Chondrocyte (in vitro differentiated cells): ENCODE results near the gene SCD5. TPM values are rescaled to one million over a fixed set of nuclear protein-coding genes. Genes with fewer than 3 reads are reported as not detected.

Experiments
- DNase-seq: peaks from one replicate; pipeline ENCODE4 v3.0.0; 2021; ENCODE audit warnings: mixed read lengths, low spot score
- H3K27ac Mint-ChIP-seq: one replicate; pipeline ENCODE4 v1.8.0; 2021; ENCODE audit warnings: mild to moderate bottlenecking, moderate library complexity, mixed read lengths; ENCODE audit not compliant: unreplicated experiment
- H3K27me3 Mint-ChIP-seq: 2 replicates; pipeline ENCODE4 v1.8.0; 2021; ENCODE audit warnings: low read depth, mixed read lengths
- H3K36me3 Mint-ChIP-seq: 2 replicates; pipeline ENCODE4 v1.8.0; 2021; ENCODE audit warnings: low read depth, mixed read lengths
- H3K4me1 Mint-ChIP-seq: 2 replicates; pipeline ENCODE4 v1.8.0; 2021; ENCODE audit warnings: low read depth, mild to moderate bottlenecking, mixed read lengths
- H3K4me3 Mint-ChIP-seq: one replicate; pipeline ENCODE4 v1.8.0; 2021; ENCODE audit warnings: mild to moderate bottlenecking, moderate library complexity, mixed read lengths; ENCODE audit not compliant: unreplicated experiment
- H3K9me3 Mint-ChIP-seq: 2 replicates; pipeline ENCODE4 v1.8.0; 2021; ENCODE audit warnings: low read depth, mixed read lengths
- CTCF ChIP-seq: fragments of 200-600 bp; sonication (generic); IDR thresholded peaks from 2 replicates; pipeline ENCODE4 v1.5.0; 2021; ENCODE audit warnings: antibody characterized with exemption, mild to moderate bottlenecking, moderate library complexity
- total RNA-seq: library from RNA; stranded (reverse); gene quantifications from 3 replicates; pipeline ENCODE4 v1.2.1, GENCODE V29; 2021

The SCD5 gene
- total RNA-seq, 1 donor from 2014 or later = 22.6 TPM

- Mint-ChIP-seq H3K4me3 (no peak overlapping the region), H3K27me3 (no peaks in the 10 kb centered on the region), H3K36me3 (no peaks in the 10 kb centered on the region), H3K4me1 (no peaks in the 10 kb centered on the region), H3K27ac (no peak overlapping the region), H3K9me3 (no peaks in the 10 kb centered on the region)
- DNase-seq = no peak
- no peak for TF ChIP-seq CTCF
Measured at GRCh38 chr4:82599336-82599735, 199.3 kb downstream of the SCD5 start.

- Mint-ChIP-seq H3K9me3 (no peaks in the 10 kb centered on the region), H3K4me1 (no peaks in the 10 kb centered on the region), H3K36me3 (no peaks in the 10 kb centered on the region), H3K27ac (no peak overlapping the region), H3K27me3 (peaks cover 6% of the 10 kb centered on the region), H3K4me3 (no peak overlapping the region)
- no peak for DNase-seq
- TF ChIP-seq CTCF = no peak
Measured at GRCh38 chr4:82594456-82594855, 204.1 kb downstream of the SCD5 start.

GRCh38 chr4:82593411-82593810 is 205.2 kb downstream of the SCD5 start:
- Mint-ChIP-seq H3K36me3 (no peaks in the 10 kb centered on the region), H3K9me3 (no peaks in the 10 kb centered on the region)

GRCh38 chr4:82592639-82593038 is 206.0 kb downstream of the SCD5 start:
- DNase-seq = no peak
- TF ChIP-seq CTCF = no peak
- peaks cover 6% of the 10 kb centered on the region for H3K27me3 Mint-ChIP-seq
- H3K4me1 Mint-ChIP-seq = no peaks in the 10 kb centered on the region
- H3K36me3 Mint-ChIP-seq = no peaks in the 10 kb centered on the region
- H3K4me3 Mint-ChIP-seq = no peak overlapping the region
- H3K9me3 Mint-ChIP-seq = no peaks in the 10 kb centered on the region
- no peak overlapping the region for H3K27ac Mint-ChIP-seq

More at GRCh38 chr4:82593411-82593810, 205.2 kb downstream of the SCD5 start:
- Mint-ChIP-seq H3K4me3 (no peak overlapping the region), H3K27ac (no peak overlapping the region), H3K27me3 (peaks cover 6% of the 10 kb centered on the region), H3K4me1 (no peaks in the 10 kb centered on the region)
- DNase-seq = no peak
- TF ChIP-seq CTCF = no peak

GRCh38 chr4:82591592-82591991 is 207.0 kb downstream of the SCD5 start:
- no peaks in the 10 kb centered on the region for H3K9me3 Mint-ChIP-seq
- no peaks in the 10 kb centered on the region for H3K4me1 Mint-ChIP-seq
- no peak overlapping the region for H3K27ac Mint-ChIP-seq
- no peak overlapping the region for H3K4me3 Mint-ChIP-seq
- DNase-seq = no peak
- H3K36me3 Mint-ChIP-seq = no peaks in the 10 kb centered on the region
- peaks cover 6% of the 10 kb centered on the region for H3K27me3 Mint-ChIP-seq
- no peak for TF ChIP-seq CTCF
